HL-60 (cell line): ENCODE data around the gene MALRD1.

Experiments
- DNase-seq, 2 experiments: peaks; one replicate each; pipeline ENCODE4 v3.0.0-alpha.2; 2010 to 2020; ENCODE audit warnings: low read depth in 1 of 2, low spot score in 1 of 2
- H3K27ac ChIP-seq: fragments of 250-450 bp; sonication (Bioruptor Pico); replicated peaks from 2 replicates; pipeline ENCODE4 v1.5.1; 2020; ENCODE audit warnings: mild to moderate bottlenecking, moderate library complexity
- H3K27me3 ChIP-seq: fragments of 250-450 bp; sonication (Bioruptor Pico); 2 replicates; pipeline ENCODE4 v1.5.1; 2021; ENCODE audit warnings: mild to moderate bottlenecking, moderate library complexity; ENCODE audit not compliant: insufficient read depth, poor library complexity, severe bottlenecking
- H3K4me3 ChIP-seq: replicated peaks from 2 replicates; pipeline ENCODE4 v1.5.1; 2011; ENCODE audit warnings: mild to moderate bottlenecking, control low read depth, low read length; ENCODE audit not compliant: insufficient read depth
- CTCF ChIP-seq: IDR thresholded peaks from one replicate; pipeline ENCODE4 v1.5.1; 2011; ENCODE audit warnings: low read length, control low read depth, inconsistent platforms; ENCODE audit not compliant: insufficient read depth
- GABPA ChIP-seq: IDR thresholded peaks from 2 replicates; pipeline ENCODE4 v1.6.1; 2012; ENCODE audit warnings: low read depth
- POLR2AphosphoS5 ChIP-seq: IDR thresholded peaks from 2 replicates; pipeline ENCODE4 v1.6.1; 2012; ENCODE audit warnings: low read depth
- REST ChIP-seq: IDR thresholded peaks from 2 replicates; pipeline ENCODE4 v1.6.1; 2012; ENCODE audit warnings: low read depth; ENCODE audit not compliant: insufficient replicate concordance
- SPI1 ChIP-seq: IDR thresholded peaks from 2 replicates; pipeline ENCODE4 v1.6.1; 2012; ENCODE audit warnings: low read depth, mild to moderate bottlenecking, borderline replicate concordance

The MALRD1 gene

GRCh38 chr10:19480353-19480752 is 431.8 kb downstream of the MALRD1 start:
- DNase-seq, result no peak
- H3K4me3 ChIP-seq, result no peak overlapping the region
- H3K27ac ChIP-seq, result no peak overlapping the region
- no peaks in the 10 kb centered on the region for H3K27me3 ChIP-seq
- no peak for TF ChIP-seq GABPA

DNA sequence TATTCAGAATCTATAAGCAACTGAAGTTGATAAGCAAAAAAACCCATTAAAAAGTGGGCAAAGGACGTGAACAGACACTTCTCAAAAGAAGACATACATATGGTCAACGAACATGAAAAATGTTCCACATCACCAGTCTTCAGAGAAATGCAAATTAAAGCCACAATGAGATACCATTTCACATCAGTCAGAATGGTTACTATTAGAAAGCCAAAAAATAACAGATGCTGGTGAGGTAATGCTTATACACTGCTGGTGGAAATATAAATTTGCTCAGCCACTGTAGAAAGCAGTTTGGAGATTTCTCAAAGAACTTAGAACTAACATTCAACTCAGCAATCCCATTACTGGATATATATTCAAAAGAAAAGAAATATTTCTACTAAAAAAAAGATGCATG is 434.8 kb downstream of the MALRD1 start:
- no peak for TF ChIP-seq SPI1
- TF ChIP-seq GABPA, result no peak
- TF ChIP-seq POLR2AphosphoS5, result no peak
- TF ChIP-seq REST, result no peak
- TF ChIP-seq CTCF, result no peak
- DNase-seq, result no peak
- Histone ChIP-seq H3K27me3 (no peaks in the 10 kb centered on the region), H3K27ac (no peak overlapping the region), H3K4me3 (no peak overlapping the region)

DNA sequence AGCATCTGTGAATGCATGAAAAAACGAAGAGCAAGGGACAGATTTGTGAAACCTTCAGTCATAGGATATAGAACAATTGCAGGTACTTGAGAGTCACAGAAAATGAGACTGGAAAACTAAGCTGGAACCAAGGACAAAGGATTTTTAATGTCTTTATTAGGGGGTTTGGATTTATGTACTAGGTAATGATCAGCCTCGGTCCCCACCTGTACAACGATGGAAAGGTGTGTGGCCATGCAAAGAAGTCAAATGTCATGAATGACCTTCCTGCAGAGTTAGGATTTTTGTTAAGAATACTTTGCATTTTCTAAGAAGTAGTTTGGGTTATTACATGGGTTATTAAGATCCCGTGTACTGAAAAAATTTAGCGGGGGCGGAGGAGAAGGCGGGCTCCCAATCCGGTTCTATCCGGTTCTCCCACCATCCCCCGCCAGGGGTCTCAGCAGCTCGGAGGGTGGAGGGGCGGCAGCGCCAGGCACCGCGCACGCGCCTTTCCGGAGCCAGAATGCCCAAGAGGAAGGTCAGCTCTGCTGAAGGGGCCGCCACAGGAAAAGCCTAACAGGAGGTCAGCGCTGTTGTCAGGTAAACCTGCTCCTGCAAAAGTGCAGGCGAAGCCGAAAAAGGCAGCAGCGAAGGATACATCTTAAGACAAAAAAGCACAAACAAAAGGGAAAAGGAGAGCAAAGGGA is 440.1 kb downstream of the MALRD1 start:
- Histone ChIP-seq H3K27ac (no peak overlapping the region), H3K4me3 (no peak overlapping the region)
- DNase-seq, result no peak

More for the DNA sequence above, 440.1 kb downstream of the MALRD1 start:
- H3K27me3 ChIP-seq, result no peaks in the 10 kb centered on the region
- TF ChIP-seq REST, result no peak
- TF ChIP-seq SPI1, result no peak
- TF ChIP-seq POLR2AphosphoS5, result no peak
- no peak for TF ChIP-seq GABPA
- no peak for TF ChIP-seq CTCF
